MM.1S (cell line): Measurements from ENCODE around the gene TRPC3.

Experiments
- EZH2 ChIP-seq: fragments of 300-600 bp; sonication (generic); optimal IDR thresholded peaks from 2 replicates; pipeline ENCODE3; 2017; ENCODE audit warnings: low read depth, mild to moderate bottlenecking, antibody characterized with exemption, low read length, mixed read lengths
- TF ChIP-seq, protein P1 (sequence below): fragments of 300-600 bp; sonication (generic); IDR thresholded peaks from 2 replicates; pipeline ENCODE4 v1.5.1; 2016; ENCODE audit warnings: antibody characterized with exemption, low read length, mixed read lengths

DNA sequence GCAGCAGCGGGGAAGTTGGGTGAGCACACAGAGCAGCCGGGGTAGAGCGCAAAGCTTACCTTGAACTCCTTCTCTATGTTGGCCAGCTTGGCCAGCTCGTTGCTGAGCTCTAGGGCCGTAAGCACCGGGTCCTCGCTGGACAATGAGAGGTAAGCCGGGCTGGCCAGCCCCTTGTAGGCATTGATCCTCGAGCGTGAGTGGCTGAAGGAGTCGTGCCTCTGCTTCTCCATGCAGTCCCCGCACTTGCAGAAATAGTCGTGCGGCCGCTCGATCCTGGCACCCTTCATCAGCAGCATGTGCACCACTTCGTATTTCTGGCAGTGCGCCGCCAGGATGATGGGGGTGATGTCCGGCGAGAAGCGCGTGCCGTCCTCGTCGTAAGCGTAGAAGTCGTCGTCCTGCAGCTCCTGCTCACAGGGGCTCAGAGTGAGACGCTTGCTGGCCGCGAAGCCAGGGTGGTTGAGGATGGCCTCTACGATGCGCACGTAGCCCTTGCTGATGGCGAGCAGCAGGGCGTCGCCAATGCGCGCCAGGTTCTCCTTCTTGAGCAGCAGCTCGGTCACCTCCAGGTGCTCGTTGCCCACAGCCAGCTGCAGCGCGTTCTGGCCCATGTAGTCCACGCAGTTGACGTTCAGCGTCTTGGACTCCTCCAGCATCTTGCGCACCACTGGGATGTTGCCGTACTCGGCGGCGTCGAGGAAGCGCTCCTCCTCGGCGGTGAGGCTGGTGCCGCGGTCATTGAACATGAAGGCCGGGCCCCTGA is 19.5 kb downstream of the TRPC3 start:
- TF ChIP-seq, protein P1, sequence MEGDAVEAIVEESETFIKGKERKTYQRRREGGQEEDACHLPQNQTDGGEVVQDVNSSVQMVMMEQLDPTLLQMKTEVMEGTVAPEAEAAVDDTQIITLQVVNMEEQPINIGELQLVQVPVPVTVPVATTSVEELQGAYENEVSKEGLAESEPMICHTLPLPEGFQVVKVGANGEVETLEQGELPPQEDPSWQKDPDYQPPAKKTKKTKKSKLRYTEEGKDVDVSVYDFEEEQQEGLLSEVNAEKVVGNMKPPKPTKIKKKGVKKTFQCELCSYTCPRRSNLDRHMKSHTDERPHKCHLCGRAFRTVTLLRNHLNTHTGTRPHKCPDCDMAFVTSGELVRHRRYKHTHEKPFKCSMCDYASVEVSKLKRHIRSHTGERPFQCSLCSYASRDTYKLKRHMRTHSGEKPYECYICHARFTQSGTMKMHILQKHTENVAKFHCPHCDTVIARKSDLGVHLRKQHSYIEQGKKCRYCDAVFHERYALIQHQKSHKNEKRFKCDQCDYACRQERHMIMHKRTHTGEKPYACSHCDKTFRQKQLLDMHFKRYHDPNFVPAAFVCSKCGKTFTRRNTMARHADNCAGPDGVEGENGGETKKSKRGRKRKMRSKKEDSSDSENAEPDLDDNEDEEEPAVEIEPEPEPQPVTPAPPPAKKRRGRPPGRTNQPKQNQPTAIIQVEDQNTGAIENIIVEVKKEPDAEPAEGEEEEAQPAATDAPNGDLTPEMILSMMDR: no peak
- TF ChIP-seq EZH2: no peak
